H1 (cell line): ENCODE data around the gene CENPC. TPM values are rescaled to one million over a fixed set of nuclear protein-coding genes. Genes with fewer than 3 reads are reported as not detected.

Experiments
- CHD2 ChIP-seq: IDR thresholded peaks from 2 replicates; pipeline ENCODE4 v1.6.1; 2012; ENCODE audit warnings: low read length, improper control_type of control experiment
- NANOG ChIP-seq: IDR thresholded peaks from 2 replicates; pipeline ENCODE4 v1.6.1; 2011; ENCODE audit warnings: low read length, low read depth, mild to moderate bottlenecking, inconsistent platforms; ENCODE audit not compliant: insufficient read depth, poor library complexity, severe bottlenecking
- SAP30 ChIP-seq: fragments of 300-600 bp; sonication (generic); IDR thresholded peaks from 2 replicates; pipeline ENCODE4 v1.7.1; 2012; ENCODE audit warnings: low read length, moderate library complexity, mild to moderate bottlenecking, inconsistent platforms; ENCODE audit not compliant: insufficient read depth, insufficient replicate concordance
- TBP ChIP-seq: IDR thresholded peaks from 2 replicates; pipeline ENCODE4 v1.6.1; 2011; ENCODE audit warnings: low read depth, low read length, improper control_type of control experiment
- polyA plus RNA-seq, 7 experiments: library from polyadenylated mRNA; depleted of rRNA in 3 of 7; stranded (reverse) in 5 of 7; unstranded in 2 of 7; fragments of >200 nt in 5 of 7; fragments of 200-250 nt in 2 of 7; gene quantifications; 1 replicate in 5 of 7; 2 replicates in 1 of 7; 4 replicates in 1 of 7; pipeline versions ENCODE4 v1.2.1 to v1.2.3, GENCODE V29; 2011 to 2013; ENCODE audit warnings: missing spikeins in 2 of 7, mixed read lengths in 2 of 7
- total RNA-seq: library from RNA; stranded (reverse); fragmentation: NEBNext Ultra II Directional; extraction: Animal tissue kit (Norgen Biotek cat#: 25700); gene quantifications from 2 replicates; pipeline ENCODE4 v1.2.1, GENCODE V29; 2021
- TF ChIP-seq, protein P1 (sequence below): fragments of 300-600 bp; sonication (generic); IDR thresholded peaks from 2 replicates; pipeline ENCODE4 v1.7.1; 2012; ENCODE audit warnings: low read length, moderate library complexity, mild to moderate bottlenecking, inconsistent platforms; ENCODE audit not compliant: insufficient replicate concordance

CENPC gene
- total and polyA plus RNA-seq, 2 of the 8 experiments (the other 6 are each of a cell fraction or from before 2014, with no cell fraction given), result 2.8 to 15.7 TPM

DNA sequence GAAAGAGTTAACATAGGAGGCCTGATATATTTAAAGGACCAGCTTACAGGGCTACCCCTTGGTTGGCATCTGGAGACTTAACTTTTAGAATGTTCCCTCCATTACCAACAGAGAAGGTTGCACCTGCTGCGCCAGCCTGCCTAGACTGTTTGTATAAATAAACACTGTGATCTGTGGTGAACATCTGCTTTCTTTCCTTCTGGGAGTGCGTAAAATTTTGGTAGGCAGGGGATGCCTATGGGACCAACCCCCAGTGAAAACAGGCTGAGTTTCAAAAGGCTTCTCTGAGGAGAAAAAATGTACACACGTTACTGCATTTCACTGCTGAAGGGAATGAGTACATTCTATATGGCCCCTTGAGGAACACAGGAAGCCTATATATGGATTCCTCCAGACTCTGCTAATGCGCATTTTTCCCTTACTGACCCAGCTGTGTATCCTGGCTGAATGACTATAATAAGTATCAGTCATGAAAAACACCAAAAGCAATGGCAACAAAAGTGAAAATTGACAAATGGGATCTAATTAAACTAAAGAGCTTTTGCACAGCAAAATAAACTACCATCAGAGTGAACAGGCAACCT, 13.8 kb downstream of the CENPC start (continued):
- TF ChIP-seq NANOG, result no peak
- TF ChIP-seq SAP30, result no peak
- TF ChIP-seq TBP, result no peak
- TF ChIP-seq, protein P1, sequence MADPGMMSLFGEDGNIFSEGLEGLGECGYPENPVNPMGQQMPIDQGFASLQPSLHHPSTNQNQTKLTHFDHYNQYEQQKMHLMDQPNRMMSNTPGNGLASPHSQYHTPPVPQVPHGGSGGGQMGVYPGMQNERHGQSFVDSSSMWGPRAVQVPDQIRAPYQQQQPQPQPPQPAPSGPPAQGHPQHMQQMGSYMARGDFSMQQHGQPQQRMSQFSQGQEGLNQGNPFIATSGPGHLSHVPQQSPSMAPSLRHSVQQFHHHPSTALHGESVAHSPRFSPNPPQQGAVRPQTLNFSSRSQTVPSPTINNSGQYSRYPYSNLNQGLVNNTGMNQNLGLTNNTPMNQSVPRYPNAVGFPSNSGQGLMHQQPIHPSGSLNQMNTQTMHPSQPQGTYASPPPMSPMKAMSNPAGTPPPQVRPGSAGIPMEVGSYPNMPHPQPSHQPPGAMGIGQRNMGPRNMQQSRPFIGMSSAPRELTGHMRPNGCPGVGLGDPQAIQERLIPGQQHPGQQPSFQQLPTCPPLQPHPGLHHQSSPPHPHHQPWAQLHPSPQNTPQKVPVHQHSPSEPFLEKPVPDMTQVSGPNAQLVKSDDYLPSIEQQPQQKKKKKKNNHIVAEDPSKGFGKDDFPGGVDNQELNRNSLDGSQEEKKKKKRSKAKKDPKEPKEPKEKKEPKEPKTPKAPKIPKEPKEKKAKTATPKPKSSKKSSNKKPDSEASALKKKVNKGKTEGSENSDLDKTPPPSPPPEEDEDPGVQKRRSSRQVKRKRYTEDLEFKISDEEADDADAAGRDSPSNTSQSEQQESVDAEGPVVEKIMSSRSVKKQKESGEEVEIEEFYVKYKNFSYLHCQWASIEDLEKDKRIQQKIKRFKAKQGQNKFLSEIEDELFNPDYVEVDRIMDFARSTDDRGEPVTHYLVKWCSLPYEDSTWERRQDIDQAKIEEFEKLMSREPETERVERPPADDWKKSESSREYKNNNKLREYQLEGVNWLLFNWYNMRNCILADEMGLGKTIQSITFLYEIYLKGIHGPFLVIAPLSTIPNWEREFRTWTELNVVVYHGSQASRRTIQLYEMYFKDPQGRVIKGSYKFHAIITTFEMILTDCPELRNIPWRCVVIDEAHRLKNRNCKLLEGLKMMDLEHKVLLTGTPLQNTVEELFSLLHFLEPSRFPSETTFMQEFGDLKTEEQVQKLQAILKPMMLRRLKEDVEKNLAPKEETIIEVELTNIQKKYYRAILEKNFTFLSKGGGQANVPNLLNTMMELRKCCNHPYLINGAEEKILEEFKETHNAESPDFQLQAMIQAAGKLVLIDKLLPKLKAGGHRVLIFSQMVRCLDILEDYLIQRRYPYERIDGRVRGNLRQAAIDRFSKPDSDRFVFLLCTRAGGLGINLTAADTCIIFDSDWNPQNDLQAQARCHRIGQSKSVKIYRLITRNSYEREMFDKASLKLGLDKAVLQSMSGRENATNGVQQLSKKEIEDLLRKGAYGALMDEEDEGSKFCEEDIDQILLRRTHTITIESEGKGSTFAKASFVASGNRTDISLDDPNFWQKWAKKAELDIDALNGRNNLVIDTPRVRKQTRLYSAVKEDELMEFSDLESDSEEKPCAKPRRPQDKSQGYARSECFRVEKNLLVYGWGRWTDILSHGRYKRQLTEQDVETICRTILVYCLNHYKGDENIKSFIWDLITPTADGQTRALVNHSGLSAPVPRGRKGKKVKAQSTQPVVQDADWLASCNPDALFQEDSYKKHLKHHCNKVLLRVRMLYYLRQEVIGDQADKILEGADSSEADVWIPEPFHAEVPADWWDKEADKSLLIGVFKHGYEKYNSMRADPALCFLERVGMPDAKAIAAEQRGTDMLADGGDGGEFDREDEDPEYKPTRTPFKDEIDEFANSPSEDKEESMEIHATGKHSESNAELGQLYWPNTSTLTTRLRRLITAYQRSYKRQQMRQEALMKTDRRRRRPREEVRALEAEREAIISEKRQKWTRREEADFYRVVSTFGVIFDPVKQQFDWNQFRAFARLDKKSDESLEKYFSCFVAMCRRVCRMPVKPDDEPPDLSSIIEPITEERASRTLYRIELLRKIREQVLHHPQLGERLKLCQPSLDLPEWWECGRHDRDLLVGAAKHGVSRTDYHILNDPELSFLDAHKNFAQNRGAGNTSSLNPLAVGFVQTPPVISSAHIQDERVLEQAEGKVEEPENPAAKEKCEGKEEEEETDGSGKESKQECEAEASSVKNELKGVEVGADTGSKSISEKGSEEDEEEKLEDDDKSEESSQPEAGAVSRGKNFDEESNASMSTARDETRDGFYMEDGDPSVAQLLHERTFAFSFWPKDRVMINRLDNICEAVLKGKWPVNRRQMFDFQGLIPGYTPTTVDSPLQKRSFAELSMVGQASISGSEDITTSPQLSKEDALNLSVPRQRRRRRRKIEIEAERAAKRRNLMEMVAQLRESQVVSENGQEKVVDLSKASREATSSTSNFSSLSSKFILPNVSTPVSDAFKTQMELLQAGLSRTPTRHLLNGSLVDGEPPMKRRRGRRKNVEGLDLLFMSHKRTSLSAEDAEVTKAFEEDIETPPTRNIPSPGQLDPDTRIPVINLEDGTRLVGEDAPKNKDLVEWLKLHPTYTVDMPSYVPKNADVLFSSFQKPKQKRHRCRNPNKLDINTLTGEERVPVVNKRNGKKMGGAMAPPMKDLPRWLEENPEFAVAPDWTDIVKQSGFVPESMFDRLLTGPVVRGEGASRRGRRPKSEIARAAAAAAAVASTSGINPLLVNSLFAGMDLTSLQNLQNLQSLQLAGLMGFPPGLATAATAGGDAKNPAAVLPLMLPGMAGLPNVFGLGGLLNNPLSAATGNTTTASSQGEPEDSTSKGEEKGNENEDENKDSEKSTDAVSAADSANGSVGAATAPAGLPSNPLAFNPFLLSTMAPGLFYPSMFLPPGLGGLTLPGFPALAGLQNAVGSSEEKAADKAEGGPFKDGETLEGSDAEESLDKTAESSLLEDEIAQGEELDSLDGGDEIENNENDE, result no peak
- no peak for TF ChIP-seq CHD2
